ENCODE measurements around the gene HNF1A. TPM values are rescaled to one million over a fixed set of nuclear protein-coding genes. Genes with fewer than 3 reads are reported as not detected.

The HNF1A gene
- total RNA-seq, 1 donor from 2014 or later, result not detected

DNA sequence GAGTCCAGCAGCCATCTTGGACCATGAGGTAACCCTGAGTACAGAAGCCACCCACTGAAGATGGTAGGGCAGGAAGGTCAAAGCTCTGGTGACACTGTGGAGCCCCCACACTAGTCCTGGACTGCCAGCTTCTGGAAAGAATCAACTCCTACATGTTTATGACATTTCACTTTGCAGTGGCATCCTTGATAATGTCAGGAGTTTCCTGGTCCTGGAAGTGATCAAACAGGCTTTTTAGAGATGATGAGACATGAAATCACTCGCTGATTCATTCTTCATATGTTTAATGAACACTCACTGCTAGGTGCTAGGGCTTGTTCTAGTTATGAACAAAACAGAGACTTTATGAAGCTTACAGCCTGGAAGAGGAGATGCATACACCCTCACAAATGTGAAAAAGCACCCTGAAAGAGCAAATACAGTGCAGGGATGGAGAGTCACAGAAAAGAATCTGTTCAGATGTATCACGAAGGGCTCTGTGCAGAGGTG, 15.8 kb upstream of the HNF1A start:
- Histone ChIP-seq H3K4me3 (ENCODE audit: low read depth, low read length) (no peak overlapping the region), H3K36me3 (ENCODE audit: control insufficient read depth, insufficient read depth, low read length) (no peaks in the 10 kb centered on the region), H3K27me3 (ENCODE audit: control insufficient read depth, insufficient read depth, low read length) (no peaks in the 10 kb centered on the region)
- TF ChIP-seq, protein P1, sequence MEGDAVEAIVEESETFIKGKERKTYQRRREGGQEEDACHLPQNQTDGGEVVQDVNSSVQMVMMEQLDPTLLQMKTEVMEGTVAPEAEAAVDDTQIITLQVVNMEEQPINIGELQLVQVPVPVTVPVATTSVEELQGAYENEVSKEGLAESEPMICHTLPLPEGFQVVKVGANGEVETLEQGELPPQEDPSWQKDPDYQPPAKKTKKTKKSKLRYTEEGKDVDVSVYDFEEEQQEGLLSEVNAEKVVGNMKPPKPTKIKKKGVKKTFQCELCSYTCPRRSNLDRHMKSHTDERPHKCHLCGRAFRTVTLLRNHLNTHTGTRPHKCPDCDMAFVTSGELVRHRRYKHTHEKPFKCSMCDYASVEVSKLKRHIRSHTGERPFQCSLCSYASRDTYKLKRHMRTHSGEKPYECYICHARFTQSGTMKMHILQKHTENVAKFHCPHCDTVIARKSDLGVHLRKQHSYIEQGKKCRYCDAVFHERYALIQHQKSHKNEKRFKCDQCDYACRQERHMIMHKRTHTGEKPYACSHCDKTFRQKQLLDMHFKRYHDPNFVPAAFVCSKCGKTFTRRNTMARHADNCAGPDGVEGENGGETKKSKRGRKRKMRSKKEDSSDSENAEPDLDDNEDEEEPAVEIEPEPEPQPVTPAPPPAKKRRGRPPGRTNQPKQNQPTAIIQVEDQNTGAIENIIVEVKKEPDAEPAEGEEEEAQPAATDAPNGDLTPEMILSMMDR (IDR thresholded peaks at IDR 0.05; ENCODE audit: insufficient read depth, low read length, severe bottlenecking), result peak; percentile 3
- peak; percentile 99 for DNase-seq (ENCODE audit: low read depth)
- no peak for FAIRE-seq

DNA sequence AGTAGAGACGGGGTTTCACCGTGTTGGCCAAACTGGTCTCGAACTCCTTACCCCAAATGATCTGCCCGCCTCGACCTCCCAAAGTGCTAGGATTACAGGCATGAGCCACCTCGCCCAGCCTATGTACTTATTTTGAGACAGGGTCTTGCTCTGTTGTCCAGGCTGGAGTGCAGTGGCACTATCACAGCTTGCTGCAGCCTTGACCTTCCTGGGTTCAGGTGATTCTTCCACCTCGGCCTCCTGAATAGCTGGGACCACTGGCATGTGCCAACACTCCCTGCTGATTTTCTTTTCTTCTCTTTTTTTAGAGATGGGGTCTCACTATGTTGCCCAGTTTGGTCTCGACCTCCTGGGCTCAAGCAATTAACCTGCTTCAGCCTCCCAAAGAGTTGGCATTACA, 14.0 kb upstream of the HNF1A start:
- no peaks in the 10 kb centered on the region for H3K27me3 ChIP-seq (ENCODE audit: control insufficient read depth, insufficient read depth, low read length)
- DNase-seq (ENCODE audit: low read depth) (no peak), FAIRE-seq (no peak)
- TF ChIP-seq, protein P1 (IDR thresholded peaks at IDR 0.05; ENCODE audit: insufficient read depth, low read length, severe bottlenecking), result no peak
- H3K36me3 ChIP-seq (ENCODE audit: control insufficient read depth, insufficient read depth, low read length), result no peaks in the 10 kb centered on the region
- no peak overlapping the region for H3K4me3 ChIP-seq (ENCODE audit: low read depth, low read length)

DNA sequence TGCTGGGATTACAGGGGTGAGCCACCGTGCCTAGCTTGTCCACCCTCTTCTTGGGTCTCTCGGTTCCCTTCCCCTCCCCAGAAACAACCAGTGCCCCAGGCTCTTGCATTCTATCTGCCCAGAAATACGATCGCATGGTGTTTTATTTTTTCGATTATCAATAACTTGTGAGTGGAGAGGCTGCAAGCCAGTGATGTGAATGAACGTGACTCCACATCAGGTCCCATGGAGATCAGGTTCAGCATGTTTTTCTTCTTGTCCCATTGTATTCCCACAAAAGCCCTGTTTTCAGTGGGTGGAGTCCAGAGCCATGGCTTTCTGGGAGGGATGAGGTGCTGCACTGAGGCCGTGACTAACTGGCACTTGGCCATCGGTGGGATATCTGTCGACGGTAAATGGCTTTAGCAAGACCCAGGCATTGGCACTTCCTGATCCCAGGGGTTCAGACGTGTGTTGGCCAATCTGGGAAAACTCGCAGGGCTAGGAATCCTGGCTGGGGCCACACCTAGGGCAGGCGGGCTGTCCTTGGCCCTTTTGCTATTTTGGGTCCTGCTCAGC, 12.7 kb upstream of the HNF1A start:
- TF ChIP-seq, protein P1 (IDR thresholded peaks at IDR 0.05; ENCODE audit: insufficient read depth, low read length, severe bottlenecking), result no peak
- Histone ChIP-seq H3K36me3 (ENCODE audit: control insufficient read depth, insufficient read depth, low read length) (no peaks in the 10 kb centered on the region), H3K27me3 (ENCODE audit: control insufficient read depth, insufficient read depth, low read length) (no peaks in the 10 kb centered on the region), H3K4me3 (ENCODE audit: low read depth, low read length) (no peak overlapping the region)
- FAIRE-seq (no peak), DNase-seq (ENCODE audit: low read depth) (no peak)

DNA sequence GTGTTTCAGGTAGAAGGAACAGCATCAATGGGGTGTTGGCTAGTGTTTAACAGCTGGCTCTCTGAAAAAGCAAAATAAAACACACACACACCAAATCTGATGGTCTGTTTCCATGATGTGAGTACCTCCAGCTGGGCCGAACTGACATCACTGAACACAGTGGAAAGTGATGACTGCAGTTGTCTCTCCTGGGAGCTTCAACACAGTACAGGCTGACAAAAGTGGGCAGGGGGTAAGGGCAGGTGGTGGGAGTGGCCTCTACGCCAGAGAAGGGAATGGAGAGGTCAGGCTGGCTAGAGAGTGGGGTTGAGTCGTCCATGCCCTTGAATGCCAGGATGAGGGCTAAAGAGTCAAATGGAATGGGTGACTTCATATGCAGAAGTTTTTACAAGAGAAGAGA, 8.0 kb upstream of the HNF1A start:
- DNase-seq (ENCODE audit: low read depth) (no peak), FAIRE-seq (peak; percentile 55)
- no peak overlapping the region for H3K4me3 ChIP-seq (ENCODE audit: low read depth, low read length)
- TF ChIP-seq, protein P1 (IDR thresholded peaks at IDR 0.05; ENCODE audit: insufficient read depth, low read length, severe bottlenecking), result no peak
- H3K36me3 ChIP-seq (ENCODE audit: control insufficient read depth, insufficient read depth, low read length), result no peaks in the 10 kb centered on the region
- H3K27me3 ChIP-seq (ENCODE audit: control insufficient read depth, insufficient read depth, low read length), result no peaks in the 10 kb centered on the region

DNA sequence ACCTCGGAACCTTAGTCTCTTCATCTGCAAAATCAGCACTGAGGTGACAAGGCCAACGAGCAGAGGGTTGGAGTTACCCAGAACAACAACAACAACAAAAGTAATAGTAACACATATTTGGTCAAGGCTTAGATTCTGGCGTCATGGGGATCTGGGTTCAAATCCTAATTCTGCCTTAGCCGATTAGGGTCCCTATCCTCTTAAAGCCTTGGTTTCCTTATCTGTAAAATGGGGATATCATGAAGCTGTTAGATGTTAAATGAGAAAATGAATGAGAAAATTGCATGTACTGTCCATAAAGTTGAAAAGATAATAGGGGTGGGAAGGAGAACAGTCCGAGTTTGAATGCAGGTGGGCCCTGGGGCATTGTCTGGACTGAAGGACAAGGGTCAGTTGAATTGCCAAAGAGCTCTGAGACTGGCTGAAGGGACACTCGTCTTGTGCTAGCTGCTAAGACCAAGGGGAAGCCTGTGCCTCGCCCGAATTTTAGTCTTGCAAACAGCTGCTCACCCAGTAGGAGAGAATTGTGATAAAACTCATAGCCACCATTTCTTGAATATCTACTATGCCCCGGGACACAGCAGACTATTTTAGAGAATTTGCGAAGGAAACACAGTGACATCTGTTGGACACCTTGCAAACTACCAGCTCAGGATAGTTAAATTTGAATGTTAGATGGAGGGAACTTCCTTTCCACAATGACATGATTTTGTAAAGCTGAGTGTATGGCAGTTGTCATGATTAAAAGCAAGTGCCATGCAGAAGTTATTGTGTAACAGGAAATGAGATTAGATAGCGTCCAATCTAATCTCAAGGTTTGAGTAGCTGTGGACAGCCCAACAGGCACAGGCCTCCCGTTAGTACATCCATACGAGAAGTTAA, 6.8 kb upstream of the HNF1A start:
- H3K27me3 ChIP-seq (ENCODE audit: control insufficient read depth, insufficient read depth, low read length), result no peaks in the 10 kb centered on the region
- no peak for FAIRE-seq
- H3K36me3 ChIP-seq (ENCODE audit: control insufficient read depth, insufficient read depth, low read length), result no peaks in the 10 kb centered on the region
- TF ChIP-seq, protein P1 (IDR thresholded peaks at IDR 0.05; ENCODE audit: insufficient read depth, low read length, severe bottlenecking), result peak; percentile 66
- H3K4me3 ChIP-seq (ENCODE audit: low read depth, low read length), result no peak overlapping the region
- peak; percentile 61 for DNase-seq (ENCODE audit: low read depth)

Data from bronchial epithelial cell (primary cell).